B cell (primary cell): ENCODE results near the gene SIPA1L3.

Experiments
- CTCF ChIP-seq: fragments of 200-600 bp; IDR thresholded peaks from one replicate; pipeline ENCODE4 v1.8.0; 2022; ENCODE audit warnings: antibody characterized with exemption, mild to moderate bottlenecking
- EZH2 ChIP-seq: IDR thresholded peaks from 2 replicates; pipeline ENCODE4 v1.6.1; 2012; ENCODE audit warnings: borderline replicate concordance, low read depth, mild to moderate bottlenecking, moderate library complexity, low read length; ENCODE audit not compliant: insufficient read depth, poor library complexity, severe bottlenecking

GRCh38 chr19:38252941-38253691 is 346.1 kb downstream of the SIPA1L3 start:
- TF ChIP-seq CTCF: no peak
- no peak for TF ChIP-seq EZH2
